GM12801 (cell line): ENCODE results near the gene ATL1.

ENCODE experiments used
- TF ChIP-seq, protein P1 (sequence below): IDR thresholded peaks from one replicate; pipeline ENCODE4 v1.5.1; 2011; ENCODE audit warnings: control low read depth; ENCODE audit not compliant: insufficient read length; ENCODE audit errors: extremely low read depth

The ATL1 gene

DNA sequence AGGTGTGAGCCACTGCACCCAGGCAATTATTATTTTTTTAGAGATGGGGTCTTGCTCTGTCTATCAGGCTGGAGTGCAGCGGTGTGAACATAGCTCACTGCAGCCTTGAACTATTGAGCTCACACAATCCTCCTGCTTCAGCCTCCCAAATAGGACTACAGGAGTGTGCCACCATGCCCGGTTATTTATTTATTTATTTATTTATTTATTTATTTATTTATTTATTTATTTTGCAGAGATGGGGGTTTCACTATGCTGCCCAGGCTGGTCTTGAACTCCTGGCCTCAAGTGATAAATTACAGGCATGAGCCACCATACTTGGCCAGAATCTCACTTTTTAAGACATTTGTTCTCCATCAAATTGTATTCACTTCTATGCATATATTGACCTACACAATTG is 56.3 kb downstream of the ATL1 start:
- TF ChIP-seq, protein P1, sequence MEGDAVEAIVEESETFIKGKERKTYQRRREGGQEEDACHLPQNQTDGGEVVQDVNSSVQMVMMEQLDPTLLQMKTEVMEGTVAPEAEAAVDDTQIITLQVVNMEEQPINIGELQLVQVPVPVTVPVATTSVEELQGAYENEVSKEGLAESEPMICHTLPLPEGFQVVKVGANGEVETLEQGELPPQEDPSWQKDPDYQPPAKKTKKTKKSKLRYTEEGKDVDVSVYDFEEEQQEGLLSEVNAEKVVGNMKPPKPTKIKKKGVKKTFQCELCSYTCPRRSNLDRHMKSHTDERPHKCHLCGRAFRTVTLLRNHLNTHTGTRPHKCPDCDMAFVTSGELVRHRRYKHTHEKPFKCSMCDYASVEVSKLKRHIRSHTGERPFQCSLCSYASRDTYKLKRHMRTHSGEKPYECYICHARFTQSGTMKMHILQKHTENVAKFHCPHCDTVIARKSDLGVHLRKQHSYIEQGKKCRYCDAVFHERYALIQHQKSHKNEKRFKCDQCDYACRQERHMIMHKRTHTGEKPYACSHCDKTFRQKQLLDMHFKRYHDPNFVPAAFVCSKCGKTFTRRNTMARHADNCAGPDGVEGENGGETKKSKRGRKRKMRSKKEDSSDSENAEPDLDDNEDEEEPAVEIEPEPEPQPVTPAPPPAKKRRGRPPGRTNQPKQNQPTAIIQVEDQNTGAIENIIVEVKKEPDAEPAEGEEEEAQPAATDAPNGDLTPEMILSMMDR = no peak

DNA sequence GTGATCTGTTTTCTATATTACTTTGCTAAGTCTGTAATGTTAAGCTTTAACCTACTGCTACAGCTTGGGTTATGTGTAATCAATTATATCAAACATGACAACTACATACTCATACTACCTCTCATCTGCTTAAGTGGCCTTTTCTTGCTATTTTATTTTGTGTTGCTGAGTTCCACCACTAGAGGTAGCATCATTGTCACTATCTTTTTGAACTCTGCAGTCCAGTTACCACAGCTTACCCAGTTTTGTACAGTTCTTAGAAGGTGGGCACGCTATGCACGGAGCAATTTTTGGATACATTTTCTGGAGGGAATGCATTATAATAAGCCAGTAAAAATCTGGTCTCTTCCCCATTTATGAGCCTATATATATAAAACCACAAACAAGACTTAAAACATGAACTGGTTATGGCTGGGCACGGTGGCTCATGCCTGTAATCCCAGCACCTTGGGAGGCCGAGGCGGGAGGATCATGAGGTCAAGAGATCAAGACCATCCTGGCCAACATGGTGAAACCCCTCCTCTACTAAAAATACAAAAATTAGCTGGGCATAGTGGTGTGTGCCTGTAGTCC is 59.7 kb downstream of the ATL1 start:
- TF ChIP-seq, protein P1 = no peak

DNA sequence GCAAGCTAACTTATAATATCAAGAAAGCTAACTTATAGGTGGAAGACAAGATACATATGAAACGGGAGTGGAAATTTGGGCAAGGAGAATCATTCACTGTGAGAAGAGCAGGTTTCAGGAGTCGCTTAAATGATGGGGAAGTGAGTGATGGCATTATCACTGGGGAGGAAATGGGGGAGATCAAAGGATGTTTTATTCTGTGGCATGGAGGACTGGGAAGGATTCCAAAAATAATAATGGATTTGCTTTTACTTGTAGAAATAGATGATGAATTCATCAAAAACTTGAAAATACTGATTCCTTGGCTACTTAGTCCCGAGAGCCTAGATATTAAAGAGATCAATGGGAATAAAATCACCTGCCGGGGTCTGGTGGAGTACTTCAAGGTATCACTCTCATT is 60.4 kb downstream of the ATL1 start:
- TF ChIP-seq, protein P1 = no peak

DNA sequence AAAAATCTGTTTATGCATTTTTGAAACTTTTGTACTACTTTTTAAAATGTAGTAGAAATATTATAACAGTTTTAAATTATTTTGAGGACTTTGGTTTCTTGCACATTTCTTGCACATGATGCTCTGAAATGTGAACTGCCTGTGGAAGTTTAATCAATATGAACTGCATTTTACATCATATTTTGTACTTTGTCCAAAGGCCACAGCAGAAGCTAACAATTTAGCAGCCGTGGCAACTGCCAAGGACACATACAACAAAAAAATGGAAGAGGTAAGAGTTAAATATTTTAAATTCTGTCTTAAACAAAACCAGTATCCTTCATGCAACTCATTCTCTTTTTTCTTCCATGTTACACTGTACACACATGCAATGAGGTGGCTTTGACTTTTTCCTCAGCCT is 63.0 kb downstream of the ATL1 start:
- TF ChIP-seq, protein P1 = no peak

DNA sequence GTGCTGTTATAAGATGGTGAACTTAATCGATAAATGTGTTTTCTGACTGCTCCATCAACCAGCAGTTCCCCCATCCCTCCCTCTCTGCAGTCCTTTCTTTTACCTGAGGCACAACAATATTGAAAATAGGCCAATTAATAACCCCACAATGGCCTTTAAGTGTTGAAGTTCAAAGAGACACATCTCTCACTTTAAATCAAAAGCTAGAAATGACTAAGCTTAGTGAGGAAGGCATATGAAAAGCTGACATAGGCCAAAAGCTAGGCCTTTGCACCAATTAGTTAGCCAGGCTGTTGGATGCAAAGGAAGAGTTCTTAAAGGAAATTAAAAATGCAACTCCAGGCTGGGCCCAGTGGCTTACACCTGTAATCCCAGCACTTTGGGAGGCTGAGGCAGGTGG is 64.5 kb downstream of the ATL1 start:
- TF ChIP-seq, protein P1 = no peak

DNA sequence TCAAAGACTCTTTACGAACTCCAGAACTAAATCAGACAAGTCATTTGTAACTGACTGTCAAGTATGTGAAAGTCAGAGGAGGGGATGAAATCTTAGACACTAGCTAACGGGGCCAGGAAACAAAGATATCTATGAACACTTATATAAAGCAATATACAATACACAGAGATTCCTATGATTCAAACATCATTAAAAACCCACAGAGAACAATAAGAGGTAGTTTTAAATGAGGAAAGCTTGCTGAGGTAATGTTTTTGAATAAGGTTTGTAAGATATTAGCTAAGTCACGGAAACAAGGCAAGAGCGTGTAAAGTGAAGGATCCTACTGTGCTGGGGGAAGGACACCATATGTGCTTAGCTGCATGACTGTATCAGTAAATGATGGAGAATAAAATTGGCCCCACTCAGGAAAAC is 71.5 kb downstream of the ATL1 start:
- TF ChIP-seq, protein P1 = no peak

DNA sequence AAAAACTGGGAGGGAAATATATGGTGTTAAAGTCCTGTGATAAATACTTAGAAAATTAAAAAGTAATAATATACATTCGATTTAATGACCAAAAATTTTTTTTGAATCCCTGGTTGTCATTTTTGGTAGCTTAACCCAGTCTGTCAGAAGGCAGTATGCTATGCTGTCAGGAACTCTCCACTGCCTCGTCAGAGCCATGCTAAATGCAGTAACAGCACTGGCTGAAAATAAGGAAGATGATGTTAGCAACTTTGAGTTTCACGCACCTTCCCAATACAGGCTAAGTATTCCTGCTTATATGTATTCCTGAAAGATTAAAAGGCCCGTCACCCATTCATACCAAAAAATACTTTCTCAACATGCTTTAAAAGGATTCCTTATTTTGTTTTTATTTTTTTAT is 74.0 kb downstream of the ATL1 start:
- TF ChIP-seq, protein P1 = no peak

DNA sequence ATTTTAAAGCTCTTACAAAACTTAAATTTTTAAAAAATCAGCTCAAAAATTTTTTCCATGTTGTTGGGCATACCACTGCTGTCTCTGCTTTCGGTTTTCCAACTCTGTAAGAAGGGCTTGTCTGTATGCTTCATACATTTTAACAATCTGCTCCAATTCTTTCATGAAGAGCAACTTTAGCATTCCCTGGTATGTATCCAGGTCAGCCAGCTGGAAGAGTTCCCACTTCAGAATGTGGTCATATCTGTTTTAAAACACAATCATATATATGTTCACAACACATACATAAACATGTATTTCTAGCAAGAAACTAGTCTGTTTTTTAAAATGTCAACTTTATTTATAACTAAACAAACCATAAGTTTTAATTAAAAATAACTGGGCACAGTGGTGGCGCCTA is 75.2 kb downstream of the ATL1 start:
- TF ChIP-seq, protein P1 = no peak
